ENCODE results near the gene VGF.
"Not testable (repeated sequence)": the region's sequence is repeated elsewhere in the genome, so short reads cannot be mapped to it uniquely, and the experiment has no call there.

Gene VGF

DNA sequence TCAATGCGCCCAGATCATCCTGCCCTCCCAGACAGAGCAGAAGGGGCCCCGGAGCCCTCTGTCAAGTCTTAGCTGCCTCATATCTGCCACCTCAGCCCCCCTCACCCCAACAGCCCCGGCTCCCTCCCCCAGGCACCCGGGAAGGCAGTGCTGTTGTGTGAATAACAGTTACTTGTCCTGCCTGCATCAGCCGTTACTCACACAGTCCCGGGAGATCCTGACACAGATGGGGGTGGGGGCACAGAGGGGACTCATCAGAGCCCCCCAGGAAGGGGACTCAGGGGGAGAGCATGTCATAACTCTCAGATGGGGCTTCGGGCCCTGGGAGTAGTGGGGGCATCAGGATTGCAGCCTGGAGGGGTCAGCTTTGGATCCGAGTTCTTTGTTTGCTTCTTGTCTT is 50.9 kb downstream of the VGF start:
- no peak for DNase-seq

DNA sequence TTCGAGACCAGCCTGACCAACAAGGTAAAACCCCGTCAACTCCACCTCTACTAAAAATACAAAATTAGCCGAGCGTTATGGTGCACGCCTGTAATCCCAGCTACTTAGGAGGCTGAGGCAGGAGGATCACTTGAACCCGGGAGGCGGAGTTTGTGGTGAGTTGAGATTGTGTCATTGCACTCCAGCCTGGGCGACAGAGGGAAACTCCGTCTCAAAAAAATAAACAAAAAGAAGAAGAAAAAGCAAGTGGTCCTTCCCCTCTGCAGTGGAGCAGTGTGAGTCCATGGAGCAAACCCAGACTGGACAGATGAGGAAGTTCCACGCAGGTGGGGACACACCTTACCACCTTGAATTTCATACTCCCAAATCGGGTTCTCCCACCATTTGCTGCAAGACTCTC is 51.5 kb downstream of the VGF start:
- no peak for DNase-seq

DNA sequence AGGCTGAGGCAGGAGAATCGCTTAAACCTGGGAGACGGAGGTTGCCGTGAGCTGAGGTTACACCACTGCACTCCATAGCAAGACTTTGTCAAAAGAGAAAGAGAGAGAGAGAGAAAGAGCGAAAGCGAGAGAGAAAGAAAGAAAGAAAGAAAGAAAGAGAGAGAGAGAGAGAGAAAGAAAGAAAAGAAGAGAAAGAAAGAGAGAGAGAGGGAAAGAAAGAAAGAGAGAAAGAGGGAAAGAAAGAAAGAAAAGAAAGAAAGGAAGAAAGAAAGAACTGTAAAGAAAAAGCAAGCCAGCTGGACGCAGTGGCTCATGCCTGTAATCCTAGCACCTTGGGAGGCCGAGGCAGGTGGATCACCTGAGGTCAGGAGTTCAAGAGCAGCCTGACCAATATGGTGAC is 52.2 kb downstream of the VGF start:
- not testable (repeated sequence) for DNase-seq
